ENCODE data around the gene ZYG11B. TPM values are rescaled to one million over a fixed set of nuclear protein-coding genes. Genes with fewer than 3 reads are reported as not detected.

Gene ZYG11B
- total and polyA plus RNA-seq, 2 of the 13 experiments (the other 11 are each of a cell fraction or from before 2014, with no cell fraction given) = 6.9 to 17.9 TPM

DNA sequence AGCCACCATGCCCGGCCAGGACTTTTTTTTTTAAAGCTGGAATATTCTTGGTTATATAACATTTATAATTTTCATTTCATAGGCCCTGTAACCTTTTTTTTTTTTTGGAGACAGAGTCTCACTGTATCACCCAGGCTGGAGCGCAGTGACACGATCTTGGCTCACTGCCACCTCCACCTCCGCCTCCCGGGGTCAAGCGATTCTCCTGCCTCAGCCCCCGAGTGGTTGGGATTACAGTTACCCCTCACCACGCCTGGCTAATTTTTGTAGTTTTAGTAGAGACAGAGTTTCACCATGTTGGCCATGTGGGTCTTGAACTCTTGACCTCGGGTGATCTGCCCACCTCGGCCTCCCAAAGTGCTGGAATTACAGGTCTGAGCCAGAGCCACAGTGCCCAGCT lies 12.6 kb downstream of the ZYG11B start (continued):
- TF ChIP-seq ZNF432 (CRISPR knock-in tag; IDR thresholded peaks at IDR 0.05; ENCODE audit: borderline replicate concordance) = no peak
- no peak for TF ChIP-seq ZNF709 (CRISPR knock-in tag; IDR thresholded peaks at IDR 0.05)
- TF ChIP-seq HNRNPLL (IDR thresholded peaks at IDR 0.05; ENCODE audit: low read depth, low read length, poor library complexity, severe bottlenecking) = no peak
- TF ChIP-seq HNF4A (CRISPR knock-in tag; IDR thresholded peaks at IDR 0.05) = no peak
- TF ChIP-seq PITX1 (CRISPR knock-in tag; IDR thresholded peaks at IDR 0.05) = no peak

DNA sequence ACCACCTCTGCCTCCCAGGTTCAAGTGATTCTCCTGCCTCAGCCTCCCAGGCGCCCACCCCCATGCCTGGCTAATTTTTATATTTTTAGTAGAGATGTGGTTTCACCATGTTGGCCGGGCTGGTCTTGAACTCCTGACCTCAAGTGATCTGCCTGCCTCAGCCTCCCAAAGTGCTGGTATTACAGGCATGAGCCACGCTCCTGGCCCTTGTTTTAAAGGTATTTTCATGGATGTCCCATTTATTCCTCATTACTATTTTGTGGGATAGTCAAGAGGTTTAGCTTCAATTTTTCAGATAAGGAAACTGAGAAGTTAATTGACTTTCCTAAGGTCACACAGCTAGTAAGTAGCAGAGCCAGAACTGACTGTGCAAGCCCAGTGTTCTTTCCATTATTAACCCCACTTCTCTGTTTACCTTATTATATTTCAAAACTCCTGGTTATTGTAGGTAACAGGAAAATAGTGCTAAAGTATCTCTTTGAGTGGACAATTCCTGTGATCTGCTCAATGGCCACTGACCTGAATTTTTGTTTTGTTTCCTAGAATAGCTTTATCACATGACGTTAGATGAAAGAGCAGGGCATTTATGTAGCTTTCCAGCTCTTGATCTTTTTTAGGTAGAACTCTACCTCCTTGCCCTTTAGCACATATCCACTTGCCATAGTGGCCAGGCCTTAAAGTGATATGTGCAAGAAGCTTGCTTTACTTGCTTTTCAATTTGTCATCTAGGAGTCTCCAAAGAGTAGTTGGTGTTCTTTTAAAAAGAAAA lies 13.6 kb downstream of the ZYG11B start:
- FAIRE-seq (no peak), ATAC-seq (no peak), DNase-seq (ENCODE audit: low spot score) (no peak)
- no peak overlapping the region for H3K9ac ChIP-seq (ENCODE audit: insufficient read depth, low read depth, low read length)
- no TSS peak for BruUV-seq (replicated peaks)
- ChIA-PET CTCF (ENCODE audit: low intra/inter-chr PET ratio, low total read pairs) (no interaction called here), POLR2A (no interaction called here)
- H3K36me3 ChIP-seq (replicated peaks in 1 of 2; ENCODE audit: control insufficient read depth in 1 of 2, insufficient read depth in 2 of 2, low read length in 2 of 2) = no peaks in the 10 kb centered on the region
- H3K4me2 ChIP-seq (ENCODE audit: low read depth, low read length) = no peak overlapping the region
- no peak overlapping the region for H3K4me3 ChIP-seq (replicated peaks in 1 of 3; ENCODE audit: insufficient read depth in 1 of 3, low read depth in 2 of 3, low read length in 3 of 3)
- no peak overlapping the region for H2AFZ ChIP-seq (ENCODE audit: low read length)
- no peaks in the 10 kb centered on the region for H3K9me3 ChIP-seq (ENCODE audit: low read length)
- no peaks in the 10 kb centered on the region for H3K27me3 ChIP-seq (ENCODE audit: control insufficient read depth in 1 of 2, insufficient read depth in 2 of 2, low read length in 2 of 2)
- peaks cover 2% of the 10 kb centered on the region for H3K79me2 ChIP-seq (ENCODE audit: insufficient read depth, low read length)
- H4K20me1 ChIP-seq (ENCODE audit: insufficient read depth, low read length) = no peaks in the 10 kb centered on the region
- in situ Hi-C loops (cut with HindIII; ENCODE audit: extremely low pct_ligation_motif_present, low pct_unique_long_range_greater_than_20kb) = no loop called here
- H3K27ac ChIP-seq (ENCODE audit: extremely low read length, insufficient read depth, low read length) = no peak overlapping the region
- intact Hi-C loops (cut with micrococcal nuclease; ENCODE audit: unreplicated experiment) = no loop called here
- peaks cover 11% of the 10 kb centered on the region for H3K4me1 ChIP-seq (ENCODE audit: insufficient read depth, low read length)
- WGBS (ENCODE audit: low lambda C conversion rate) = 72% methylated on average over 4 of the region's 4 CpGs
- TF ChIP-seq ZKSCAN5 (CRISPR knock-in tag; IDR thresholded peaks at IDR 0.05) (no peak), ZNF33B (CRISPR knock-in tag; IDR thresholded peaks at IDR 0.05) (no peak), ZNF761 (CRISPR knock-in tag; conservative IDR thresholded peaks at IDR 0.05) (no peak), EZH2 (conservative IDR thresholded peaks at IDR 0.05; ENCODE audit: low read depth, low read length) (no peak), ZNF883 (CRISPR knock-in tag; IDR thresholded peaks at IDR 0.05; ENCODE audit: not compliant biosample characterization) (no peak), NFKBIZ (CRISPR knock-in tag; IDR thresholded peaks at IDR 0.05) (no peak), TOE1 (CRISPR knock-in tag; IDR thresholded peaks at IDR 0.05) (no peak), ZNF660 (CRISPR knock-in tag; IDR thresholded peaks at IDR 0.05; ENCODE audit: borderline replicate concordance, low read depth) (no peak)
- TF ChIP-seq, protein P1, sequence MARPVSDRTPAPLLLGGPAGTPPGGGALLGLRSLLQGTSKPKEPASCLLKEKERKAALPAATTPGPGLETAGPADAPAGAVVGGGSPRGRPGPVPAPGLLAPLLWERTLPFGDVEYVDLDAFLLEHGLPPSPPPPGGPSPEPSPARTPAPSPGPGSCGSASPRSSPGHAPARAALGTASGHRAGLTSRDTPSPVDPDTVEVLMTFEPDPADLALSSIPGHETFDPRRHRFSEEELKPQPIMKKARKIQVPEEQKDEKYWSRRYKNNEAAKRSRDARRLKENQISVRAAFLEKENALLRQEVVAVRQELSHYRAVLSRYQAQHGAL (CRISPR knock-in tag; IDR thresholded peaks at IDR 0.05; ENCODE audit: not compliant biosample characterization) = no peak
- TF ChIP-seq, protein P2, sequence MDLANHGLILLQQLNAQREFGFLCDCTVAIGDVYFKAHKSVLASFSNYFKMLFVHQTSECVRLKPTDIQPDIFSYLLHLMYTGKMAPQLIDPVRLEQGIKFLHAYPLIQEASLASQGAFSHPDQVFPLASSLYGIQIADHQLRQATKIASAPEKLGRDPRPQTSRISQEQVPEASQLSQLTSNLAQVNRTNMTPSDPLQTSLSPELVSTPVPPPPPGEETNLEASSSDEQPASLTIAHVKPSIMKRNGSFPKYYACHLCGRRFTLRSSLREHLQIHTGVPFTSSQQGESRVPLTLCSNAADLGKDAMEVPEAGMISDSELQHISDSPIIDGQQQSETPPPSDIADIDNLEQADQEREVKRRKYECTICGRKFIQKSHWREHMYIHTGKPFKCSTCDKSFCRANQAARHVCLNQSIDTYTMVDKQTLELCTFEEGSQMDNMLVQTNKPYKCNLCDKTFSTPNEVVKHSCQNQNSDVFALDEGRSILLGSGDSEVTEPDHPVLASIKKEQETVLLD (CRISPR knock-in tag; IDR thresholded peaks at IDR 0.05; ENCODE audit: low read depth) = no peak
- TF ChIP-seq, protein P3, sequence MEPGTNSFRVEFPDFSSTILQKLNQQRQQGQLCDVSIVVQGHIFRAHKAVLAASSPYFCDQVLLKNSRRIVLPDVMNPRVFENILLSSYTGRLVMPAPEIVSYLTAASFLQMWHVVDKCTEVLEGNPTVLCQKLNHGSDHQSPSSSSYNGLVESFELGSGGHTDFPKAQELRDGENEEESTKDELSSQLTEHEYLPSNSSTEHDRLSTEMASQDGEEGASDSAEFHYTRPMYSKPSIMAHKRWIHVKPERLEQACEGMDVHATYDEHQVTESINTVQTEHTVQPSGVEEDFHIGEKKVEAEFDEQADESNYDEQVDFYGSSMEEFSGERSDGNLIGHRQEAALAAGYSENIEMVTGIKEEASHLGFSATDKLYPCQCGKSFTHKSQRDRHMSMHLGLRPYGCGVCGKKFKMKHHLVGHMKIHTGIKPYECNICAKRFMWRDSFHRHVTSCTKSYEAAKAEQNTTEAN (CRISPR knock-in tag; conservative IDR thresholded peaks at IDR 0.05) = no peak
- TF ChIP-seq, protein P4, sequence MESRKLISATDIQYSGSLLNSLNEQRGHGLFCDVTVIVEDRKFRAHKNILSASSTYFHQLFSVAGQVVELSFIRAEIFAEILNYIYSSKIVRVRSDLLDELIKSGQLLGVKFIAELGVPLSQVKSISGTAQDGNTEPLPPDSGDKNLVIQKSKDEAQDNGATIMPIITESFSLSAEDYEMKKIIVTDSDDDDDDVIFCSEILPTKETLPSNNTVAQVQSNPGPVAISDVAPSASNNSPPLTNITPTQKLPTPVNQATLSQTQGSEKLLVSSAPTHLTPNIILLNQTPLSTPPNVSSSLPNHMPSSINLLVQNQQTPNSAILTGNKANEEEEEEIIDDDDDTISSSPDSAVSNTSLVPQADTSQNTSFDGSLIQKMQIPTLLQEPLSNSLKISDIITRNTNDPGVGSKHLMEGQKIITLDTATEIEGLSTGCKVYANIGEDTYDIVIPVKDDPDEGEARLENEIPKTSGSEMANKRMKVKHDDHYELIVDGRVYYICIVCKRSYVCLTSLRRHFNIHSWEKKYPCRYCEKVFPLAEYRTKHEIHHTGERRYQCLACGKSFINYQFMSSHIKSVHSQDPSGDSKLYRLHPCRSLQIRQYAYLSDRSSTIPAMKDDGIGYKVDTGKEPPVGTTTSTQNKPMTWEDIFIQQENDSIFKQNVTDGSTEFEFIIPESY (CRISPR knock-in tag; IDR thresholded peaks at IDR 0.05) = no peak

All from HepG2 (cell line).